ENCODE measurements around the gene TMEM235.
"Not testable (repeated sequence)": the region's sequence is repeated elsewhere in the genome, so short reads cannot be mapped to it uniquely, and the experiment has no call there.

The TMEM235 gene

GRCh38 chr17:78219396-78220150, 11.9 kb upstream of the TMEM235 start:
- no peak for DNase-seq (ENCODE audit: low read depth in 3 of 3)

GRCh38 chr17:78223061-78223460, 8.4 kb upstream of the TMEM235 start:
- no peak for DNase-seq (ENCODE audit: low read depth in 3 of 3)

GRCh38 chr17:78223765-78224164, 7.7 kb upstream of the TMEM235 start:
- DNase-seq (ENCODE audit: low read depth in 3 of 3), result no peak

GRCh38 chr17:78224231-78225087, 7.0 kb upstream of the TMEM235 start:
- no peak for DNase-seq (ENCODE audit: low read depth in 3 of 3)

GRCh38 chr17:78225088-78225865, 6.2 kb upstream of the TMEM235 start:
- no peak for DNase-seq (ENCODE audit: low read depth in 3 of 3)

- no peak for DNase-seq (ENCODE audit: low read depth in 3 of 3)
Observed at GRCh38 chr17:78226055-78226758, 5.2 kb upstream of the TMEM235 start.

GRCh38 chr17:78226759-78227454, 4.5 kb upstream of the TMEM235 start:
- no peak for DNase-seq (ENCODE audit: low read depth in 3 of 3)

GRCh38 chr17:78227455-78227916, 3.9 kb upstream of the TMEM235 start:
- no peak for DNase-seq (ENCODE audit: low read depth in 3 of 3)

- no peak for DNase-seq (ENCODE audit: low read depth in 3 of 3)
Observed at GRCh38 chr17:78228176-78228575, 3.3 kb upstream of the TMEM235 start.

GRCh38 chr17:78230252-78230962, 1.0 kb upstream of the TMEM235 start:
- DNase-seq (ENCODE audit: low read depth in 3 of 3), result no peak

GRCh38 chr17:78231991-78232858, 794 bp downstream of the TMEM235 start:
- DNase-seq (ENCODE audit: low read depth in 3 of 3), result no peak

GRCh38 chr17:78232859-78233173, 1.4 kb downstream of the TMEM235 start:
- DNase-seq (ENCODE audit: low read depth in 3 of 3), result no peak

- DNase-seq (ENCODE audit: low read depth in 3 of 3), result no peak
Observed at GRCh38 chr17:78233678-78234077, 2.2 kb downstream of the TMEM235 start.

GRCh38 chr17:78234261-78234865, 2.9 kb downstream of the TMEM235 start:
- no peak for DNase-seq (ENCODE audit: low read depth in 3 of 3)

GRCh38 chr17:78235022-78235421, 3.6 kb downstream of the TMEM235 start:
- DNase-seq (ENCODE audit: low read depth in 3 of 3), result not testable (repeated sequence)

- DNase-seq (ENCODE audit: low read depth in 3 of 3), result no peak
Observed at GRCh38 chr17:78235885-78236284, 4.5 kb downstream of the TMEM235 start.

GRCh38 chr17:78236362-78237127, 5.1 kb downstream of the TMEM235 start:
- no peak for DNase-seq (ENCODE audit: low read depth in 3 of 3)

GRCh38 chr17:78237401-78238012, 6.1 kb downstream of the TMEM235 start:
- DNase-seq (ENCODE audit: low read depth in 3 of 3), result no peak

Data from stimulated activated CD4-positive, alpha-beta T cell treated with anti-CD3 and anti-CD28 coated beads, TNF-alpha, amount 100 ng/mL, for 4 hours (primary cell).